NOMO-1 (cell line): ENCODE data around the gene GNAQ.

Source experiments
- DNase-seq, 2 experiments: peaks; one replicate each; lab custom pipeline; 2025; ENCODE audit not compliant: unreplicated experiment in 2 of 2; lab: John Stamatoyannopoulos, UW

GNAQ gene

DNA sequence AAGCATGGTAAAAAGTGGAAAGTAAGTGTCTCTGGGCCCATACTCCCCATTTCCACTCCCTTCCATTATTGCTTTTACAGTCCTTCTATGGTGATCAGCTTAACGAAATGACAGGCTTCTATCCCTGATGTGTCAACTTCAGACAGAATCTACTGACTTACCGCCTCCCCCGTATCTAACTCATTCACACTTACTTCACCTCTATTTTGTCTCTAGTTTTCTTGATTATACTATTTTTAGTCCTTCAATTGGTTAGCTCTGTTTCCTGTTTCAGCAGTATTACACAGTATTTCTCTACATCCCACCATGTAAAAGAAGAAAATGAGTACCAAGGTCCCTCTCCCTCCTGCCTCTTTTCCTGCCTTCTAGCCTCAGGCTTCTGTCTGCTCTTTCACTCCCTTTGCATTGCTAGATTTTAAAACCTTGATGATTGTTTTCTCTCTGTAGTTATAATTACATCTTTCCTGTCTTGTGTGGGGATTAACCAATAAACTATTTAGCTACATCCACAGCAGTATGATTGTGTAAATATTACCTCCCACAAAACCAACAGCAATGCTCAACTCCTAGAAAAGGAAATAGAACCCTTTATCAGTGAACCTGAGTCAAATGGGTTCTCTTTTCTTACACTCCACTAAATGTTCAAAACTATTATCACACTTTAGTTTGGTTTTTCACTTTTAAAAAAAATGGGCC, 53.4 kb downstream of the GNAQ start:
- DNase-seq = peak in 1 of 2 experiments; percentile 24

GRCh38 chr9:77977210-77977611, 54.4 kb downstream of the GNAQ start:
- DNase-seq = peak; percentile 46 to 51

DNA sequence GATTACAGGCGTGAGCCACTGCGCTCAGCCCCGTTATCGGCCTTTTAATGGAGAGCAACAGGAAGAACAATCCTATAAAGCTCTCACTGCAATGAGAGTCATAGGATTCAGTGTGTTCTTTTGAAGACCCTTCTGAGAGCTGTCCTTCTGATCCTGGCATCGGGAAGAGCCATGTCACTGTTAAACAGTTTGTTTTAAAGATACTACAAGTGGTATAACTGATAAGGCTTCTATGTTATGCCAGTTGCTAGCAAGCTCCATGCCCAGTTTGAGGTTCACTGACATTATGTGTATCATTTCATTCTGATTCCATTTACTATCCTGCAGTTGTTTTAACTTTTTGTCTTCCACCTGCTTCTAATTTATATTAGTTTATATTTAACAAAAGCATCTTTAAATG, 55.8 kb downstream of the GNAQ start:
- no peak for DNase-seq

GRCh38 chr9:77975036-77975435, 56.6 kb downstream of the GNAQ start:
- DNase-seq = no peak

- no peak for DNase-seq
Measured at GRCh38 chr9:77974434-77974833, 57.2 kb downstream of the GNAQ start.

- no peak for DNase-seq
Measured at GRCh38 chr9:77969083-77969482, 62.5 kb downstream of the GNAQ start.

- no peak for DNase-seq
Measured at GRCh38 chr9:77968506-77968905, 63.1 kb downstream of the GNAQ start.

DNA sequence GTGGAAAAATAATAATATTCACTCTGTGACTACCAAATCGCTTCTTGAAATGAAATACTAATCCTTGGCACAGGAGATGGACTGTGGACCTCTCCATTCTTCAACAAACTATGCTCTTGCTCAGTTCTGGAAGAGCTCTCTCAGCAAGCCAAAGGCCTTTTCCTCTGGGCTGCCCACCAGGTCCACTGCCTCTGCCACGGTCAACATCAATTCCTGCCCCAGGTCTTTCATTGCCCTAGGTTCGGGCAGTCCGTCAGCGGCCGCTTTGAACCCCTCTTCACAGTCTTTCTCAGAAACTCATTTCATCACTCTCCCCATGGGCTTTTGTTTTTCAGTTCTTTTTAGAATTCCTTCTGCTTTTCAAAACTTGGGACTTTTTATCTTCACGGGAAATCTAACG, 64.9 kb downstream of the GNAQ start:
- DNase-seq = no peak

DNA sequence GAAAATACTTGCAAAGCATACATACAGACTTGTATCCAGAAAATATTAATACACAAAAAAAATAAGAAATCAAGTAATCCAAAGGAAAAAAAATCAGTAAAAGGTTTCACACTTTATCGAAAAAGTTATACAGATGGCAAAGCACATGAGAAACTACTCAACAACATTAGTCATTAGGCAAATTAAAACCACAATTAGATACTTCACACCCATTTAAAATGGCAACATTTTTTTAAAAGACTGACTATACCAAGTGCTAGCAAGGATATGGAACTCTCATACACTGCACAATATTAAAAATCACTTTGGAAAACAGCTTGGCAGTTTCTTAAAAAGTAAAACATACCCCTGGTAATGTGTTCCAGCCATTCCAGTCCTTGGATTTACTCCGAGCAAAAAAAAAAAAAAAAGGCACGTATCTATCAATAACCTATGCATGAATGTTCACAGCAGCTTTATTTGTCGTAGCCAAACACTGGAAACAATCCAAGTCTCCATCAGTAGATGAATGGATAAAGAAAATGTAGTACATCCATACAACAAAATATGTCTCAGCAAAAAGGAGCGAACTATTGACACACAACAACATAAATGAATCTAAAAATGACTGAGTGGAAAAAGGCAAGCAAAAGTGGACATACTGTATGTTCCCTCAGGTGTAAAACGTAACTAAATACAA, 66.0 kb downstream of the GNAQ start:
- no peak for DNase-seq

DNA sequence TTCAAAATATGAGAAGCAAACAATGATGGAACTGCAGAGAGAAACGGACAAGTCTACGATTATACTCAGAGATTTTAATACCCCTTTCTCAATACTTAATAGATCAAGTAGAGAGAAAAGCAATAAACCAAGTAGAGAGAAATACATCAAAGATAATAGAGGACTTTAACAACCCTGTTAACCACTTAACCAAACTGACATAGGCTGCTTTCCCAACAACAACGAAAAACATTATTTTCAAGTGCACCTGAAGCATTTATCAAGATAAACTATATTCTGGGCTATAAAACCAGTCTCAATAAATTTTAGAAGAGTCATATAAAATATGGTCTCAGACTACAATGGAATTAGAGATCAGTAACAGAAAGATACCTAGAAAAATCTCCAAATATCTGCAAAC, 67.4 kb downstream of the GNAQ start:
- no peak for DNase-seq

GRCh38 chr9:77961541-77961940, 70.1 kb downstream of the GNAQ start:
- no peak for DNase-seq

- DNase-seq = no peak
Measured at GRCh38 chr9:77960356-77961153, 71.1 kb downstream of the GNAQ start.

GRCh38 chr9:77959803-77960202, 71.8 kb downstream of the GNAQ start:
- no peak for DNase-seq

DNA sequence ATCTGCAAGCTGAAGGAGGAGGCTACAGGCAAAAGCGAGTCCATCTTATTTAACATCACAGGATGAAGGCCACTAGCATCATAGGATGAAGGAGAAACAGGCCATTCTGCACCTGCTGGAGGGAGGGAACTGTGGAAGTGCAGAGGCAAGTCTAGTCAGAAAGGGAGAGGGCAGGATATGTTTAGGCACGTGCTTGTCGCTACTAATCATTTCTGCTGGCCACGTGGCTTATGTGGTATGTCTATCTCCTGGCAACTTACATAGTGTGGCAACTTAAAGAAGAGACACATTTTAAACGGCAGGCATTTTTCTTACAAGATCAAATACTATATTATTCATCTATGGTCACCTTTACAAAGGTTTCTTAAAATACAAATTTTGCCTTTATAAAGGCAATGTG, 74.0 kb downstream of the GNAQ start:
- no peak for DNase-seq

DNA sequence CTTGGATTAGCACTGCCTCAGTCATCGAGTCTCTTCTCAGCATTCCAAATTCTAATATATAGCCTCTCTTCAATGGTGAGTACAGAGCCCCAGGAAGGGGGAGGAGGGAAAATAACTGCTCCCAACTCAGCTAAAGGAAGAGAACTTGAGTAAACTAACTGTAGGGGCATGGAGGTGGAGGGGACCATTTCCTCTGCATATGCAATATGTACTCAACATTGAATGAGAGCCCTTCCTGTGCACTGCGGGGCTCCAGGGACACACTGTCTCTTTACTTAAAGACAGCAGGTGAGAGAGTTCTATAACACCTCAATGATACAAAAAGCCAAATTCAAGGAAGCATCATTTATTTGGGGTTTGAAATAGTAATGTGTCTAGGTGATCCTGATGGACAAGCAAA, 75.1 kb downstream of the GNAQ start:
- DNase-seq = no peak

- DNase-seq = no peak
Measured at GRCh38 chr9:77954666-77955015, 77.0 kb downstream of the GNAQ start.

DNA sequence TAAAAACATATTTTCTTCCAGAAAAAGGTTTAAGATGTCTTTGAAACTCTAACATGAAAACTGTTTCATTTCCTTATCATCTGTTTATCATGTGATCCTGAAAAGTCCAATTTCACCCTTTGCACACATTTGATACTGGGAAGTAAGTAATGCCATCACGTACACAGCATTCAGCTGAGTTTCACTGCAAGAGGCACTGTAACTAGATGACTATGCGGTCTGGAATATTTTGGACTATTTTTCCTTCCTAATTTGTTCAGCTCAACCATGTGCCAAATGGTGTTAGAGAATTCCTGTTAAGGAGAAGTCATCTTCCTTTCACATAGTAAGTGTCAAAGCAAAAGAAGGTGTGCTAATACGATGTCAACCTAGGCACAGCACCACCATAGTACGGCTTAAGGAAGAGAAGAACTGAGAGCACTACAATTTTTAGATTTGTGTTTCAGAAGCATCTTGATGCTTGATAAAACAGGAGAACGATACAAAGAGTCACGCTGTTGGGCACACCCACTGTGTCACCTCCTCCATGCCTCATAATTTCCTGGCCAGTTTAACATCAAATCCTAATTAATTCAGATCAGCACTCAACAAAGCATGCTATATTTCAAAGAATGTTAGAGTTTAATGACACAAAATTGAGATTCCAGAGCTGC, 77.5 kb downstream of the GNAQ start:
- DNase-seq = no peak

- DNase-seq = no peak
Measured at GRCh38 chr9:77953590-77953989, 78.0 kb downstream of the GNAQ start.

- DNase-seq = no peak
Measured at GRCh38 chr9:77952635-77953328, 78.8 kb downstream of the GNAQ start.

- DNase-seq = no peak
Measured at GRCh38 chr9:77951369-77951768, 80.2 kb downstream of the GNAQ start.
